IMR-90 (cell line): ENCODE results near the gene PTPRF.

Source experiments
- CEBPB ChIP-seq: IDR thresholded peaks from 2 replicates; pipeline ENCODE4 v1.6.1; 2012; ENCODE audit warnings: low read depth, low read length, improper control_type of control experiment
- MAFK ChIP-seq: IDR thresholded peaks from 2 replicates; pipeline ENCODE4 v1.6.1; 2012; ENCODE audit warnings: low read depth, low read length, improper control_type of control experiment
- POLR2A ChIP-seq: IDR thresholded peaks from 2 replicates; pipeline ENCODE4 v1.6.1; 2012; ENCODE audit warnings: mild to moderate bottlenecking, low read depth, low read length
- SMC3 ChIP-seq: fragments of 150-350 bp; IDR thresholded peaks from 2 replicates; pipeline ENCODE4 v1.6.1; 2016; ENCODE audit warnings: low read depth, mild to moderate bottlenecking, antibody characterized with exemption, low read length, moderate library complexity
- TF ChIP-seq, protein P1 (sequence below): conservative IDR thresholded peaks from 2 replicates; pipeline ENCODE4 v1.5.1; 2012; ENCODE audit warnings: mild to moderate bottlenecking, low read depth, low read length, improper control_type of control experiment
- TF ChIP-seq, protein P2 (sequence below): fragments of 150-350 bp; IDR thresholded peaks from 2 replicates; pipeline ENCODE4 v1.6.1; 2017; ENCODE audit warnings: mild to moderate bottlenecking, antibody characterized with exemption, low read length, low read depth

DNA sequence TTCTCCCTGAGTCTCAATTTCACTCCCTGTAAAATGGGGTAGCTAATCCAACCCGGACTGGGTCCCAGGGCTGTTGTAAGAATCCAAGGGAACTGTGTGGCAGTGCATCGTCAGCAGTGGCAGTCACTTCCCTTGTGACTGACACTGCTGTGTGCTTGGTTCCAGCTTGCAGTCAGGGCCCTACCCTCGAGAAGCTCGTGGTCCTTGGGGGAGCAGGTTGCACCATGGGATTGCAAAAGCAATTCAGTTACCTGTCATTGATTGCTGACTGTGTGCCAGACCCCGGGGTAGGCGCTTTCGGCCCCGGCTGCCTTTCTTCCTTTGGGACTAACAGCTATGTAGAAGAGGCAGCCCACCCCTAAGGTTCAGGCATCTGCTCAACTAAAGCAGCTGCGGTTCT lies 2.9 kb downstream of the PTPRF start:
- TF ChIP-seq MAFK: no peak
- no peak for TF ChIP-seq POLR2A
- no peak for TF ChIP-seq SMC3
- TF ChIP-seq, protein P1, sequence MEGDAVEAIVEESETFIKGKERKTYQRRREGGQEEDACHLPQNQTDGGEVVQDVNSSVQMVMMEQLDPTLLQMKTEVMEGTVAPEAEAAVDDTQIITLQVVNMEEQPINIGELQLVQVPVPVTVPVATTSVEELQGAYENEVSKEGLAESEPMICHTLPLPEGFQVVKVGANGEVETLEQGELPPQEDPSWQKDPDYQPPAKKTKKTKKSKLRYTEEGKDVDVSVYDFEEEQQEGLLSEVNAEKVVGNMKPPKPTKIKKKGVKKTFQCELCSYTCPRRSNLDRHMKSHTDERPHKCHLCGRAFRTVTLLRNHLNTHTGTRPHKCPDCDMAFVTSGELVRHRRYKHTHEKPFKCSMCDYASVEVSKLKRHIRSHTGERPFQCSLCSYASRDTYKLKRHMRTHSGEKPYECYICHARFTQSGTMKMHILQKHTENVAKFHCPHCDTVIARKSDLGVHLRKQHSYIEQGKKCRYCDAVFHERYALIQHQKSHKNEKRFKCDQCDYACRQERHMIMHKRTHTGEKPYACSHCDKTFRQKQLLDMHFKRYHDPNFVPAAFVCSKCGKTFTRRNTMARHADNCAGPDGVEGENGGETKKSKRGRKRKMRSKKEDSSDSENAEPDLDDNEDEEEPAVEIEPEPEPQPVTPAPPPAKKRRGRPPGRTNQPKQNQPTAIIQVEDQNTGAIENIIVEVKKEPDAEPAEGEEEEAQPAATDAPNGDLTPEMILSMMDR: no peak
- no peak for TF ChIP-seq CEBPB
- TF ChIP-seq, protein P2, sequence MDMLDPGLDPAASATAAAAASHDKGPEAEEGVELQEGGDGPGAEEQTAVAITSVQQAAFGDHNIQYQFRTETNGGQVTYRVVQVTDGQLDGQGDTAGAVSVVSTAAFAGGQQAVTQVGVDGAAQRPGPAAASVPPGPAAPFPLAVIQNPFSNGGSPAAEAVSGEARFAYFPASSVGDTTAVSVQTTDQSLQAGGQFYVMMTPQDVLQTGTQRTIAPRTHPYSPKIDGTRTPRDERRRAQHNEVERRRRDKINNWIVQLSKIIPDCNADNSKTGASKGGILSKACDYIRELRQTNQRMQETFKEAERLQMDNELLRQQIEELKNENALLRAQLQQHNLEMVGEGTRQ: no peak
